ENCODE results near the gene TMEM44.

GRCh38 chr3:194676471-194676870 is 43.3 kb upstream of the TMEM44 start:
- TF ChIP-seq CTCF (IDR thresholded peaks at IDR 0.05), result no peak
- TF ChIP-seq POLR2AphosphoS5 (IDR thresholded peaks at IDR 0.05; ENCODE audit: low read depth, low read length), result no peak
- no peak for TF ChIP-seq REST (IDR thresholded peaks at IDR 0.05; ENCODE audit: insufficient read depth in 1 of 2, low read depth in 2 of 2, low read length in 1 of 2)
- no peak for TF ChIP-seq SIN3A (IDR thresholded peaks at IDR 0.05; ENCODE audit: borderline replicate concordance, insufficient read depth, low read depth, low read length)
